ENCODE measurements around the gene CFAP46. TPM values are rescaled to one million over a fixed set of nuclear protein-coding genes. Genes with fewer than 3 reads are reported as not detected.

The CFAP46 gene
- total and polyA plus RNA-seq, 10 donors = 0.03 to 1.1 (median 0.12) TPM; not detected in 2

GRCh38 chr10:132787495-132788179 lies 154.7 kb downstream of the CFAP46 start:
- H3K36me3 ChIP-seq = peaks cover 0 to 15% (median 8%) of the 10 kb centered on the region in 6 donors
- peaks cover 0 to 24% (median 0%) of the 10 kb centered on the region in 8 donors for H3K9me3 ChIP-seq
- WGBS, 5 donors = 3 to 4% (median 4%) methylated on average over 37 to 80 of the region's 80 CpGs
- peak overlapping the region in 6 of 8 donors; percentile 1 to 51 (median 15) for H3K4me3 ChIP-seq
- intact Hi-C loops (cut with DNase I; ENCODE audit: low total_unique reads) = no loop called here
- no peak for DNase-seq
- no peak overlapping the region for H3K27ac ChIP-seq
- no peak for TF ChIP-seq POLR2A (IDR thresholded peaks at IDR 0.05)
- peaks cover 17 to 54% (median 38%) of the 10 kb centered on the region in 6 donors for H3K4me1 ChIP-seq
- H3K27me3 ChIP-seq (replicated peaks in 1 of 7) = peaks cover 14 to 87% (median 73%) of the 10 kb centered on the region in 7 donors

DNA sequence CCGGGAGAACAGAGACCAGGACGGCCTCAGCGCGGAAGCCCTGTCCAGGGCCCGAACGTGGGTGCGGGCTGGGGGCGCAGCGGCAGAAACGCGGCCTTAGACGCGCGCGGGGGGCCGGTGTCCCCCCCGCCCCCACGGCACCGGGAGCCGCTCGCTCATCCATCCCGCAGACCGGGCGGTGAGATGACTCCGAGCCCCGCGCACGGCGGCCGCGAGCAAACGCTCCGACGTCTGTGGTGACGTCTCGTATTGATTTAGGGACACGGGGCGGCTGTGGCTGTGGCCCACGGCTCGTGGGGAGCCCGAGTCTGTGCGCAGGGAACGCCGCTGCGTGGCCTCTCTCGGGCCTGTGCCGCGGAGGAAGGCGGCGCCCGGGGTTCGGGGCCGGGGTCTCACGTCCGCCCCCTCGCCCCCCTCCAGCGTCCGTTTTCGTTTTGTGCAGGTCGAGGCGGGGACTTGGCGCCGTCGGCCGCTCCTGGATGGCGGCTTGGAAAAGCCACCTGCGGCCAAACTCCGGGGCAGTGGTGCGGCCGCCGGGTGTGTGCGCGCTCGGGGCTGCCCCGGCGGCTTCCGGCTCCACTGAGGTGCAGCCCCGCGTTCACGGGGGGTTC lies 155.4 kb downstream of the CFAP46 start:
- intact Hi-C loops (cut with DNase I; ENCODE audit: low total_unique reads) = no loop called here
- Histone ChIP-seq H3K4me1 (peaks cover 17 to 54% (median 38%) of the 10 kb centered on the region in 6 donors), H3K27ac (no peak overlapping the region), H3K27me3 (replicated peaks in 1 of 7) (peaks cover 14 to 86% (median 73%) of the 10 kb centered on the region in 7 donors), H3K4me3 (peak overlapping the region in 7 of 8 donors; percentile 1 to 51 (median 14)), H3K36me3 (peaks cover 0 to 21% (median 15%) of the 10 kb centered on the region in 6 donors), H3K9me3 (peaks cover 0 to 27% (median 0%) of the 10 kb centered on the region in 8 donors)
- TF ChIP-seq POLR2AphosphoS5 (IDR thresholded peaks at IDR 0.05) (peak in 1 of 3 donors; percentile 6), POLR2A (IDR thresholded peaks at IDR 0.05) (no peak)
- DNase-seq = no peak
- WGBS, 5 donors = 3 to 10% (median 5%) methylated on average over 22 to 80 of the region's 80 CpGs

- H3K4me3 ChIP-seq = peak overlapping the region in 6 of 8 donors; percentile 1 to 51 (median 14)
- H3K4me1 ChIP-seq = peaks cover 17 to 54% (median 38%) of the 10 kb centered on the region in 6 donors
- peaks cover 0 to 29% (median 0%) of the 10 kb centered on the region in 8 donors for H3K9me3 ChIP-seq
- DNase-seq = no peak
- 4 to 13% (median 10%) methylated on average over 22 to 58 of the region's 58 CpGs for WGBS, 5 donors
- intact Hi-C loops (cut with DNase I; ENCODE audit: low total_unique reads) = no loop called here
- no peak overlapping the region for H3K27ac ChIP-seq
- TF ChIP-seq POLR2AphosphoS5 (IDR thresholded peaks at IDR 0.05) (no peak), POLR2A (IDR thresholded peaks at IDR 0.05) (no peak)
- TF ChIP-seq, protein P1, sequence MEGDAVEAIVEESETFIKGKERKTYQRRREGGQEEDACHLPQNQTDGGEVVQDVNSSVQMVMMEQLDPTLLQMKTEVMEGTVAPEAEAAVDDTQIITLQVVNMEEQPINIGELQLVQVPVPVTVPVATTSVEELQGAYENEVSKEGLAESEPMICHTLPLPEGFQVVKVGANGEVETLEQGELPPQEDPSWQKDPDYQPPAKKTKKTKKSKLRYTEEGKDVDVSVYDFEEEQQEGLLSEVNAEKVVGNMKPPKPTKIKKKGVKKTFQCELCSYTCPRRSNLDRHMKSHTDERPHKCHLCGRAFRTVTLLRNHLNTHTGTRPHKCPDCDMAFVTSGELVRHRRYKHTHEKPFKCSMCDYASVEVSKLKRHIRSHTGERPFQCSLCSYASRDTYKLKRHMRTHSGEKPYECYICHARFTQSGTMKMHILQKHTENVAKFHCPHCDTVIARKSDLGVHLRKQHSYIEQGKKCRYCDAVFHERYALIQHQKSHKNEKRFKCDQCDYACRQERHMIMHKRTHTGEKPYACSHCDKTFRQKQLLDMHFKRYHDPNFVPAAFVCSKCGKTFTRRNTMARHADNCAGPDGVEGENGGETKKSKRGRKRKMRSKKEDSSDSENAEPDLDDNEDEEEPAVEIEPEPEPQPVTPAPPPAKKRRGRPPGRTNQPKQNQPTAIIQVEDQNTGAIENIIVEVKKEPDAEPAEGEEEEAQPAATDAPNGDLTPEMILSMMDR (IDR thresholded peaks at IDR 0.05 in 8 of 11, conservative IDR thresholded peaks at IDR 0.05 in 3 of 11) = no peak
- H3K36me3 ChIP-seq = peaks cover 0 to 26% (median 20%) of the 10 kb centered on the region in 6 donors
- peaks cover 14 to 83% (median 73%) of the 10 kb centered on the region in 7 donors for H3K27me3 ChIP-seq (replicated peaks in 1 of 7)
These were observed 155.9 kb downstream of the CFAP46 start for GRCh38 chr10:132786476-132786883.

DNA sequence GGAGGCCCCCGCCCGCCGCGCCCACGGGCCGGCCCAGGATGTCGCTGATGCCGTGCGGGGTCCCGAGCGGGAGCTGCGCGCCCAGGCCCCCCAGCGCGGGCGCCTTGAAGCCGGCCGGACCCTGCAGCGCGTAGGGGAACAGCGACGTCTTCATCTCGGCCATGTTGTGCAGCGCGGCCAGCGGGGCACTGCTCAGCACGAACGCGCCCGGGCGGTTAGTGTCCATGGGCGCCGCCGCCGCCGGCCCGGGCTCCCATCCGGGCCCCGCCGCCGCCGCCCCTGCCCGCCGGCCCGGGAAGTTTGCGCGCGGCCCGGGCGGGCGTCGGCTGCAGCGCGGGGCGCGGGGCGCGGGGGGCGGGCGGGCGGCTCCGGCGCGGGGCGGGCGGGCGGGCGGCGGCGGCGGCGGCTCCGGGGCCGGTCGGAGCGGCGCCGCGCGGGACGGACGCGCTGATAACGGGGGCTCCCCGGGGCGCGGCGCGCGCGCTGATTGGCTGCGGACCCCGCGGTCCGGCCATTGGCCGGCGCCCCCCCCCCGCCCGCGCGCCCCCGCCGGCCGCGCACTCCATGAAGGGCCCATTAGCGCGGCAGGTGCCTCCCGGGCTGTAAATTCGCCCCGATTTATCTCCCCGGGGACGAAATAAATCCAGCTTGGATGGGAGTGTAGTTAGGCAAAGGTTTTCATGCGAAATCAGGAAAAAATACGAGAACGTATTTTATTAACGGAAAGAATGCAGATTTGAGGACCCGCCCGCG lies 156.5 kb downstream of the CFAP46 start, which contains the start of gene NKX6-2:
Gene NKX6-2, minus strand, starts transcription at position 425 of the 753 bp plus-strand sequence. Its CDS starts 199 bp downstream, at position 226.
- H3K4me1 ChIP-seq = peaks cover 17 to 54% (median 38%) of the 10 kb centered on the region in 6 donors
- H3K27me3 ChIP-seq (replicated peaks in 1 of 7) = peaks cover 14 to 78% (median 69%) of the 10 kb centered on the region in 7 donors
- intact Hi-C loops (cut with DNase I; ENCODE audit: low total_unique reads) = no loop called here
- DNase-seq = no peak
- H3K36me3 ChIP-seq = peaks cover 0 to 32% (median 25%) of the 10 kb centered on the region in 6 donors
- no peak for TF ChIP-seq POLR2A (IDR thresholded peaks at IDR 0.05)
- no peak for TF ChIP-seq POLR2AphosphoS5 (IDR thresholded peaks at IDR 0.05)
- TF ChIP-seq, protein P1 (IDR thresholded peaks at IDR 0.05 in 8 of 11, conservative IDR thresholded peaks at IDR 0.05 in 3 of 11) = no peak
- H3K9me3 ChIP-seq = peaks cover 0 to 29% (median 0%) of the 10 kb centered on the region in 8 donors
- peak within 1 kb of the TSS in 7 of 8 donors; percentile 3 to 51 (median 16) for H3K4me3 ChIP-seq
- WGBS, 5 donors = 2 to 12% (median 3%) methylated on average over 26 to 119 of the region's 119 CpGs
- no peak within 1 kb of the TSS for H3K27ac ChIP-seq

Data from spleen (tissue), 11 donors.